Glutamatergic neuron (in vitro differentiated cells): ENCODE data around the gene EXOC6B. TPM values are rescaled to one million over a fixed set of nuclear protein-coding genes. Genes with fewer than 3 reads are reported as not detected.

Source experiments
- DNase-seq: peaks from one replicate; pipeline ENCODE4 v3.0.0; 2022
- H3K27ac Mint-ChIP-seq: one replicate; pipeline ENCODE4 v1.8.0; 2020; ENCODE audit warnings: mild to moderate bottlenecking, mixed read lengths, inconsistent platforms; ENCODE audit not compliant: unreplicated experiment
- H3K27me3 Mint-ChIP-seq: one replicate; pipeline ENCODE4 v1.8.0; 2020; ENCODE audit warnings: mild to moderate bottlenecking, moderate library complexity, mixed read lengths, inconsistent platforms; ENCODE audit not compliant: unreplicated experiment
- H3K36me3 Mint-ChIP-seq: one replicate; pipeline ENCODE4 v1.8.0; 2020; ENCODE audit warnings: mild to moderate bottlenecking, mixed read lengths, inconsistent platforms; ENCODE audit not compliant: unreplicated experiment
- H3K4me1 Mint-ChIP-seq: one replicate; pipeline ENCODE4 v1.8.0; 2020; ENCODE audit warnings: mild to moderate bottlenecking, low read depth, mixed read lengths, inconsistent platforms; ENCODE audit not compliant: unreplicated experiment
- H3K4me3 Mint-ChIP-seq: one replicate; pipeline ENCODE4 v1.8.0; 2020; ENCODE audit warnings: mild to moderate bottlenecking, mixed read lengths, inconsistent platforms; ENCODE audit not compliant: unreplicated experiment
- H3K9me3 Mint-ChIP-seq: one replicate; pipeline ENCODE4 v1.8.0; 2020; ENCODE audit warnings: mild to moderate bottlenecking, moderate library complexity, mixed read lengths, inconsistent platforms; ENCODE audit not compliant: unreplicated experiment
- CTCF ChIP-seq: fragments of 200-600 bp; sonication (generic); IDR thresholded peaks from one replicate; pipeline ENCODE4 v1.5.0; 2021; ENCODE audit not compliant: partially characterized antibody, unreplicated experiment
- total RNA-seq: library from RNA; stranded (reverse); fragmentation: NEBNext Ultra II Directional; extraction: Animal tissue kit (Norgen Biotek cat#: 25700); gene quantifications from one replicate; pipeline ENCODE4 v1.2.1, GENCODE V29; 2021; ENCODE audit not compliant: unreplicated experiment

EXOC6B gene
- total RNA-seq, 1 donor from 2014 or later = 34.5 TPM

GRCh38 chr2:72378753-72379348 is 447.0 kb downstream of the EXOC6B start:
- H3K4me3 Mint-ChIP-seq = no peak overlapping the region
- no peaks in the 10 kb centered on the region for H3K9me3 Mint-ChIP-seq

GRCh38 chr2:72367530-72368225 is 458.2 kb downstream of the EXOC6B start:
- DNase-seq = peak; percentile 24
- H3K27ac Mint-ChIP-seq = no peak overlapping the region

More at GRCh38 chr2:72378753-72379348, 447.0 kb downstream of the EXOC6B start:
- no peak overlapping the region for H3K27ac Mint-ChIP-seq
- no peak for TF ChIP-seq CTCF
- no peaks in the 10 kb centered on the region for H3K4me1 Mint-ChIP-seq
- H3K27me3 Mint-ChIP-seq = no peaks in the 10 kb centered on the region
- DNase-seq = no peak
- peaks cover 5% of the 10 kb centered on the region for H3K36me3 Mint-ChIP-seq

GRCh38 chr2:72363406-72363805 is 462.4 kb downstream of the EXOC6B start:
- Mint-ChIP-seq H3K36me3 (no peaks in the 10 kb centered on the region), H3K27ac (no peak overlapping the region), H3K27me3 (no peaks in the 10 kb centered on the region), H3K4me3 (no peak overlapping the region), H3K9me3 (peaks cover 2% of the 10 kb centered on the region), H3K4me1 (no peaks in the 10 kb centered on the region)
- no peak for TF ChIP-seq CTCF
- DNase-seq = no peak

More at GRCh38 chr2:72367530-72368225, 458.2 kb downstream of the EXOC6B start:
- H3K9me3 Mint-ChIP-seq = no peaks in the 10 kb centered on the region
- H3K4me3 Mint-ChIP-seq = no peak overlapping the region
- H3K4me1 Mint-ChIP-seq = no peaks in the 10 kb centered on the region
- H3K27me3 Mint-ChIP-seq = no peaks in the 10 kb centered on the region
- no peak for TF ChIP-seq CTCF
- no peaks in the 10 kb centered on the region for H3K36me3 Mint-ChIP-seq

- no peaks in the 10 kb centered on the region for H3K27me3 Mint-ChIP-seq
- H3K4me3 Mint-ChIP-seq = no peak overlapping the region
- no peak overlapping the region for H3K27ac Mint-ChIP-seq
- TF ChIP-seq CTCF = no peak
- DNase-seq = no peak
- no peaks in the 10 kb centered on the region for H3K4me1 Mint-ChIP-seq
- no peaks in the 10 kb centered on the region for H3K36me3 Mint-ChIP-seq
- H3K9me3 Mint-ChIP-seq = peaks cover 2% of the 10 kb centered on the region
These were observed 463.1 kb downstream of the EXOC6B start for GRCh38 chr2:72362733-72363132.

GRCh38 chr2:72361521-72361920 is 464.3 kb downstream of the EXOC6B start:
- H3K36me3 Mint-ChIP-seq = no peaks in the 10 kb centered on the region
- H3K4me3 Mint-ChIP-seq = no peak overlapping the region
- H3K4me1 Mint-ChIP-seq = no peaks in the 10 kb centered on the region
- H3K27me3 Mint-ChIP-seq = no peaks in the 10 kb centered on the region
- peaks cover 2% of the 10 kb centered on the region for H3K9me3 Mint-ChIP-seq
- no peak overlapping the region for H3K27ac Mint-ChIP-seq
- TF ChIP-seq CTCF = no peak
- no peak for DNase-seq
